ENCODE results near the gene TTLL8. TPM values are rescaled to one million over a fixed set of nuclear protein-coding genes. Genes with fewer than 3 reads are reported as not detected.

Gene TTLL8
- total RNA-seq, 1 experiment from 2014 or later, result not detected

DNA sequence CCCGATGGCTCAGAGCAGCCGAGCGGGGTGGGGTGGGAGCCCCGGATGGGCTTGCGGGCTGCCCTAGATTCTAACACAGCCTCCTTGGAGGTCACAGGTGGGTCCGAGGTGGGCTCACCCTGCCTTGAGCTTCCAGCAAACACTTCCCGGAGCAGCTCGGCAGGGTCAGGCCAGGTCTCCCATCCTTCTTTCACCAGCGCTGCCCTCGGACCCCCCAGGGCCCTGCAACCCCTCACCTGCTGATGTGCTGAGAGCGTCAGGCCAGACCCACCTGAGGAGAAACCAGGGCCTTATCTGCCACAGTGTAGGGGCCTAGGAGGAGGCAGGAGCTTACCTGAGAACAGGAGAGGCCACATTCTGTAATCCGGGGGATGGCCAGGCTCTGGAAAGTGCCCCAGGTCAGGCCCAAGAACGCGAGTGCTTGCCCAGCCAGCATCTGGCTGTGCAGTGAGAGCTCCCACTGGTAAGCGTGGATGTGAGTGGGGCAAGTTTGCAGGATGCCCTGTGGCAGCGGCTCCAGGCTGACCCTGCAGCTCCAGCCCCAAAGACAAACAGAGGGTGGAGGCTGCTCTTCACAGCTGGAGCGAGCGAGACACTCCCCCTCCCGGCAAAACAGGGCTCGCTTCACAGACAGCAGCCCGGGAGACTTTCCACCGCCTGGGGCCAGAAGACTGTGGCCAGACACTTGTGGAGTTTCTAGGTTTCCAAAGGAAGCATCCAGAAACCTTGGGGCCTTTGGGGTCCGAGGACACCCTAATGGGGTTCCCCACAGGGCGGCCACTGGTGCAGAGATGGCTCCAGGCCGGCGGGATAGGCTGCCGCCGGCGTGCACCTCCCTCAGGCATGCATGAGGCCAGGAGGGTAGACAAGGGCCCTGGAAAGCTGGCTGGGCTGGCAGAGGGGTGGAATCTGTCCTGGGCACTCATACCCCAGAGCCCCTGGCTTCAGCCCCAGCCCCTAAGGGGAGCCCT, 45.6 kb downstream of the TTLL8 start, which contains the start of gene IL17REL:
Gene IL17REL, minus strand, starts transcription at position 555 of the 971 bp plus-strand sequence. Its CDS starts 119 bp downstream, at position 436.
- H3K4ac ChIP-seq (ENCODE audit: low read depth, low read length), result no peak within 1 kb of the TSS
- no peak within 1 kb of the TSS for H4K5ac ChIP-seq (ENCODE audit: insufficient read length, low read depth, low read length)
- H3K4me1 ChIP-seq (ENCODE audit: insufficient read depth, low read length), result no peaks in the 10 kb centered on the region
- peaks cover 11 to 27% of the 10 kb centered on the region in 2 experiments; a peak in 3 of 4 replicates for H3K4me1 Mint-ChIP-seq
- no peak for TF ChIP-seq CTCF (conservative IDR thresholded peaks at IDR 0.05)
- no peak within 1 kb of the TSS for H3K9ac ChIP-seq (ENCODE audit: extremely low read depth, insufficient read length, low read length)
- no peak within 1 kb of the TSS for H3K18ac ChIP-seq (ENCODE audit: insufficient read length, low read depth, low read length)
- no peak within 1 kb of the TSS for H4K8ac ChIP-seq (replicated peaks; ENCODE audit: insufficient read length, low read depth, low read length)
- peak; percentile 34 for DNase-seq
- no peaks in the 10 kb centered on the region for H3K9me3 ChIP-seq (ENCODE audit: control insufficient read depth, low read depth, low read length)
- H2AFZ ChIP-seq (ENCODE audit: low read length), result no peak within 1 kb of the TSS
- H4K20me1 ChIP-seq (ENCODE audit: control insufficient read depth, insufficient read depth, insufficient read length), result no peaks in the 10 kb centered on the region
- H2BK15ac ChIP-seq (ENCODE audit: low read depth, low read length), result no peak within 1 kb of the TSS
- peaks cover 4% of the 10 kb centered on the region for H3K23me2 ChIP-seq (ENCODE audit: insufficient read length, low read depth, low read length, poor library complexity, severe bottlenecking)
- H3K14ac ChIP-seq (ENCODE audit: insufficient read depth, low read length), result no peak within 1 kb of the TSS
- H3T11ph ChIP-seq (ENCODE audit: low read length), result no peak within 1 kb of the TSS
- no peaks in the 10 kb centered on the region; a peak in 1 of 5 replicates for H3K9me3 Mint-ChIP-seq
- no peak within 1 kb of the TSS for H4K91ac ChIP-seq (ENCODE audit: insufficient read length, low read depth, low read length)
- peaks cover 12% of the 10 kb centered on the region; the same call in 1 of the 2 replicates for H3K27me3 ChIP-seq (ENCODE audit: insufficient read depth, low read length)
- H2AK5ac ChIP-seq (ENCODE audit: insufficient read length, low read length), result no peak within 1 kb of the TSS
- no peak within 1 kb of the TSS for H3K23ac ChIP-seq (ENCODE audit: insufficient read length, low read depth, low read length)
- H3K56ac ChIP-seq (ENCODE audit: insufficient read length, low read depth, low read length), result no peak within 1 kb of the TSS
- no peaks in the 10 kb centered on the region for H3K79me1 ChIP-seq (ENCODE audit: insufficient read depth, low read depth, low read length, poor library complexity, severe bottlenecking)
- H2BK20ac ChIP-seq (ENCODE audit: low read depth, low read length, poor library complexity, severe bottlenecking), result no peak within 1 kb of the TSS
- no CpG with 5 or more reads among the region's 29 CpGs for WGBS (ENCODE audit: extremely low coverage, insufficient read length, low lambda C conversion rate)
- peak within 1 kb of the TSS; percentile 6 for H3K4me2 ChIP-seq (ENCODE audit: insufficient read depth, insufficient read length, low read length)
- peak within 1 kb of the TSS in 1 of 2 experiments; percentile 75; a peak in 2 of 5 replicates for H3K4me3 Mint-ChIP-seq
- H3K27ac ChIP-seq (ENCODE audit: insufficient read length, low read depth, low read length), result no peak within 1 kb of the TSS
- H2BK12ac ChIP-seq (ENCODE audit: insufficient read length, low read depth, low read length), result no peak within 1 kb of the TSS
- H3K27ac Mint-ChIP-seq, result no peak within 1 kb of the TSS
- peaks cover 53% of the 10 kb centered on the region for H3K27me3 Mint-ChIP-seq (ENCODE audit: low read depth)
- no peaks in the 10 kb centered on the region for H3K36me3 Mint-ChIP-seq (ENCODE audit: insufficient read depth in 1 of 3, low read depth in 3 of 3)
- no peaks in the 10 kb centered on the region for H3K79me2 ChIP-seq (ENCODE audit: insufficient read depth, low read length)
- no peak within 1 kb of the TSS for H2BK120ac ChIP-seq (ENCODE audit: low read depth, low read length, poor library complexity, severe bottlenecking)
- no peak within 1 kb of the TSS for H2BK5ac ChIP-seq (ENCODE audit: insufficient read length, low read length)
